ENCODE measurements around the gene BICDL1. TPM values are rescaled to one million over a fixed set of nuclear protein-coding genes. Genes with fewer than 3 reads are reported as not detected.

Gene BICDL1
- total RNA-seq, 4 donors from 2014 or later, result 9.1 to 17.3 (median 12.0) TPM

DNA sequence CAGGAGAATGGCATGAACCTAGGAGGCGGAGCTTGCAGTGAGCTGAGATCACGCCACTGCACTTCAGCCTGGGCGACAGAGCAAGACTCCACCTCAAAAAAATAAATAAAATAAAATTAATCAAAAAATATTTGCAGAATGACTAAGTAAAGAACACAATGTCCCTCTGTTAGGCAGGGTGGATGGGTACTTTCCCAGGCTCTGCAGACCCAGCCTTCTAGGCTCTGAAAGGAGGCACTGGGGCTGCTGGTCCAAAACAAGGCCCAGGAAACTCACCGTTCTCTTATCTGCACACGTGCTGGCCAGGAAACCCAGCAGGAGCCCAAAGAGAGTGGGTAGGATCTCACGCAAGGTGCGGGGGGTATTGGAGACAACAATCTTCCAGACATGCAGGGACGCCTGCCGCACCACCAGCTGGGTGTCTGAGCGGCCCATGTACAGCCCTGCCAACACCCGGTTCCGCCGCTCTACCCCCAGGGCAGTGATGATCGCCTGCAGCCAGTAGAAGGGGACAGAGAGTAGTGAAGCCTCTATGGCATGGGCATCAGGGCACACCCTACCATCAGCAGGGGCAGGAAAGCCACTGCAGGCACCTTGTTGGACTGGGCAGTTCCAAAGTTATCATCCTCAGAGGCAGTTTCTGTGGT, 153.3 kb downstream of the BICDL1 start:
- no peak for DNase-seq
- TF ChIP-seq, protein P1, sequence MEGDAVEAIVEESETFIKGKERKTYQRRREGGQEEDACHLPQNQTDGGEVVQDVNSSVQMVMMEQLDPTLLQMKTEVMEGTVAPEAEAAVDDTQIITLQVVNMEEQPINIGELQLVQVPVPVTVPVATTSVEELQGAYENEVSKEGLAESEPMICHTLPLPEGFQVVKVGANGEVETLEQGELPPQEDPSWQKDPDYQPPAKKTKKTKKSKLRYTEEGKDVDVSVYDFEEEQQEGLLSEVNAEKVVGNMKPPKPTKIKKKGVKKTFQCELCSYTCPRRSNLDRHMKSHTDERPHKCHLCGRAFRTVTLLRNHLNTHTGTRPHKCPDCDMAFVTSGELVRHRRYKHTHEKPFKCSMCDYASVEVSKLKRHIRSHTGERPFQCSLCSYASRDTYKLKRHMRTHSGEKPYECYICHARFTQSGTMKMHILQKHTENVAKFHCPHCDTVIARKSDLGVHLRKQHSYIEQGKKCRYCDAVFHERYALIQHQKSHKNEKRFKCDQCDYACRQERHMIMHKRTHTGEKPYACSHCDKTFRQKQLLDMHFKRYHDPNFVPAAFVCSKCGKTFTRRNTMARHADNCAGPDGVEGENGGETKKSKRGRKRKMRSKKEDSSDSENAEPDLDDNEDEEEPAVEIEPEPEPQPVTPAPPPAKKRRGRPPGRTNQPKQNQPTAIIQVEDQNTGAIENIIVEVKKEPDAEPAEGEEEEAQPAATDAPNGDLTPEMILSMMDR (IDR thresholded peaks at IDR 0.05), result no peak
- TF ChIP-seq POLR2A (IDR thresholded peaks at IDR 0.05), result no peak
- Histone ChIP-seq H3K36me3 (peaks cover 0 to 100% (median 0%) of the 10 kb centered on the region in 3 donors), H3K27ac (no peak overlapping the region), H3K4me1 (no peaks in the 10 kb centered on the region), H3K27me3 (no peaks in the 10 kb centered on the region), H3K4me3 (no peak overlapping the region), H3K9me3 (no peaks in the 10 kb centered on the region)

Small RNA genes lying within 50 kb of the gene (small RNA-seq; reads per million reads assigned to genes)
- 0 reads per million in 2 donors for gene AC004812.1

Other genes starting within 250 kb of the BICDL1 start
- gene CIT, start 111.9 kb upstream of the BICDL1 start, total RNA-seq, result 10 to 100 TPM; 10.3 to 75.9 (median 21.9) TPM
- 10 to 100 TPM; 16.6 to 22.5 (median 19.1) TPM for gene RAB35, start 127.5 kb downstream of the BICDL1 start, total RNA-seq
- 100 to 1,000 TPM in 3 of 4 donors, 10 to 100 TPM in 1; 64.1 to 171 (median 126) TPM for gene GCN1, start 205.5 kb downstream of the BICDL1 start, total RNA-seq
- 1,000 to 10,000 TPM; 1,101 to 2,555 (median 1,343) TPM for gene RPLP0, start 211.9 kb downstream of the BICDL1 start, total RNA-seq